ENCODE results near the gene ISG20L2.

ISG20L2 gene

DNA sequence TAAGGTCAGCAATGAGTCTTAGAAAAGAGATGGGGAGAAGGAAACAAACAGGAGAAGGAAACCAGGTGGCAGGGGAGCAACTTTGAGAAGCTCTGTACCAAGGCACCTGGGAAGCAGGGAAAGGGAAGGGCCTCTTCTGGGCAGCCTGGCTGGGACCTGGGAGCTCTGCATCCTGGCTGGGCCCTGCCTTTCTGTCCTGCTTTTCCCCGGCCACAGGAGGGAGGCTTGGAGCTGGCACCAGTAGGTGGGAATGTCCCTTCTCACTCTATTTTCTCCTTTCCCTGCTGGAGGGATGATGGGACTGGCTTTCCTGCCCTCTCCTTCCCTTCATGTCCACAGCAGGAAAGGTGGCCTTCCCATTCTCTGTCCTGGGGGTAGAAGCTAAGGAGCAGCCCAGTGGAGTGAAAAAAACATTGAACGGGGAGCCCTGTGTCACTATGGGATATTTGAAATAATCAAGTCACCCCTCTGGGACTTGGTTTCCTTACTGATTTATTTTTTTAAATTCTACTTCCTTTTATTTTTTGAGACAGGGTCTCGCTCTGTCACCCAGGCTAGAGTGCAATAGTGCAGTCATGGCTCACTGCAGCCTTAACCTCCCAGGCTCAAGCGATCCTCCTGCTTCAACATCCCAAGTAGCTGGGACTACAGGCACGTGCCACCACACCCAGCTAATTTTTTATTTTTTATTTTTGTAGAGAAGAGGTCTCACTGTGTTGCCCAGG is 46.2 kb downstream of the ISG20L2 start:
- no peak for DNase-seq

GRCh38 chr1:156681196-156681960 is 47.2 kb downstream of the ISG20L2 start:
- no peak for DNase-seq

DNA sequence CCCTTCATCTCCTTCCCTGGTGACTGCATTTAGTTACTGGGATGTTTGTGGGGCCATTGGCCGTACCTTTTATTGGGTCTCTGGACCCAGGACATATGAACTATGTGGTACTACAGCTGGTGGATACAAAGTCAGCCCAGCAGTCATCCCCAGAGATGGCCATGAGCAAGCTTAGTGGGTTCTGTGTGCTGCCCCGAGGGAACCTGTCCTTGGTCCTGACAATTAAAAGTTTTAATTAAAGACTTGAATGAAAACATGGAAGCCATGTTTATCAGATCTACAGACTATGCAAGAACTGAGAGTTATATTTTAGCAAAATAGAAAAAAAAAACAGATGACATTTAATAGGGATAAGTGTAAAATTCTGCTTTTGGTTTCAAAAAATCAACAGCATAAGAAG is 48.5 kb downstream of the ISG20L2 start:
- no peak for DNase-seq

- peak; percentile 81 for DNase-seq
Observed at GRCh38 chr1:156677616-156678596, 50.7 kb downstream of the ISG20L2 start.

DNA sequence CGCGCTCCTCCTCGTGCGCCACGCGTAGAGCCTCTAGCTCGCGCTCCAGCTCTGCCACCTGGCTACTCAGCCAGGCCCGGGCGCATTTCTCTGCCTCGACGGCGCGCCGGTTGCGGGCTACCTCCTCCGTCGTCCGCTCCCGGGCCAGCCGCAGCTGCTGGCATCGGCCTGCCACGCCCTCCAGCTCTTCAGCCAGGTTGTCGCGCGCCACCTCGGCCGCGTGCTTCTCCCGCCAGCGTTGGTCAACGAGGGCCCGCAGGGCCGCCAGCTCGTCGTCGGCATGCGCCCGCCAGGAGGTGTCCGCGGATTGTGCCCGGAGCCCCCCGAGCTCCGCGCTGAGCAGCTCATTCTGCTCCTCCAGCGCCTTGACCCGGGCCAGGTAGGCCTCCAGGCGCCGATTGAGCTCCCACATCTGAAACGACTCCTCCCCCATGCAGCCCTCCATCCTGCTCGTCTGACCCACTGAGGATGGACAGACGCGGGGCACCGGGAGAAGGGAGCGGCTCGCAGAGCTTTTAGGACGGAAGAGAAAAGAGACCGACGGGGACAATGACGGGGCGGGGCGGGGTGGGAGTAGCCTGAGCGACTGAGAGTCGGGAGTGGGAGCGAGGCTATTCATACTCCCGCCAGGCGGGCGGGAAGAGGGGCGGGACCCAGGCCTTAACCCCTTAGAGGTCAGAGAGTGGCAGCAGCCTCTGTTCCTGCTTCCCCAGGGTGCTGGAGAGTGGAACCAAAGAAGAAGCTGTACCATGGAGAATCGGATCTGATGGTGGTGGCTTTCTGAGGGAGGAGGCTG is 51.5 kb downstream of the ISG20L2 start, which contains the start of gene NES:
TSS of gene NES (minus strand) at position 588 of the 796 bp plus-strand sequence. CDS start at position 445, 143 bp downstream.
- DNase-seq, result peak; percentile 68

- DNase-seq, result no peak
Observed at GRCh38 chr1:156676114-156676819, 52.3 kb downstream of the ISG20L2 start.

GRCh38 chr1:156675210-156676113 is 53.1 kb downstream of the ISG20L2 start:
- peak; percentile 41 for DNase-seq

- peak; percentile 63 for DNase-seq
Observed at GRCh38 chr1:156673387-156674121, 55.0 kb downstream of the ISG20L2 start.

Data from EL (cell line).